Testis (tissue), 3 donors: ENCODE results near the gene ZNF296. TPM values are rescaled to one million over a fixed set of nuclear protein-coding genes. Genes with fewer than 3 reads are reported as not detected.
"Not testable (repeated sequence)": the region's sequence is repeated elsewhere in the genome, so short reads cannot be mapped to it uniquely, and the experiment has no call there.

Experiments used
- DNase-seq: peaks from one replicate; pipeline ENCODE4 v3.0.0-alpha.2; 2019
- H3K27ac ChIP-seq, 2 donors: fragments of 200-600 bp; sonication (generic); one replicate each; pipeline ENCODE4 v1.5.1; 2019
- H3K27me3 ChIP-seq: fragments of 200-600 bp; sonication (generic); one replicate; pipeline ENCODE4 v1.5.1; 2019
- H3K36me3 ChIP-seq: fragments of 200-600 bp; sonication (generic); one replicate; pipeline ENCODE4 v1.5.1; 2017; ENCODE audit warnings: low read depth; ENCODE audit errors: missing control alignments
- H3K4me1 ChIP-seq: fragments of 200-600 bp; sonication (generic); one replicate; pipeline ENCODE4 v1.5.1; 2019
- H3K4me3 ChIP-seq, 2 donors: fragments of 200-600 bp; sonication (generic); one replicate each; pipeline ENCODE4 v1.5.1; 2017 to 2019
- H3K9me3 ChIP-seq: fragments of 200-600 bp; sonication (generic); one replicate; pipeline ENCODE4 v1.5.1; 2017
- POLR2A ChIP-seq: fragments of 450-650 bp; IDR thresholded peaks from one replicate; pipeline ENCODE4 v1.6.1; 2017; ENCODE audit warnings: antibody characterized with exemption, mild to moderate bottlenecking, moderate library complexity
- WGBS, 2 donors: methylation state at CpG; one replicate each; pipeline ENCODE4 v1.1.5; 2018; 5-methylcytosine and 5-hydroxymethylcytosine counted together
- intact Hi-C: fragments of 100-400 bp; cut with DNase I; formaldehyde crosslinking; loops from one replicate; pipeline ENCODE4 v1.15.1; 2023; ENCODE audit warnings: low total_unique reads
- polyA plus RNA-seq: library from polyadenylated mRNA; stranded (reverse); fragments of 350-450 nt; fragmentation: Illumina TruSeq; extraction: RNeasy Lipid Tissue Mini Kit (QIAGEN cat#74804); gene quantifications from one replicate; pipeline ENCODE4 v1.2.3, GENCODE V29; 2014; ENCODE audit warnings: low read depth, low replicate concordance; ENCODE audit not compliant: insufficient read depth
- total RNA-seq, 2 donors: library from RNA; depleted of rRNA; stranded (reverse); fragments of >200 nt; gene quantifications; one replicate each; pipeline ENCODE4 v1.2.3, GENCODE V29; 2016
- TF ChIP-seq, protein P1 (sequence below), 3 experiments: fragments of 450-650 bp in 2 of 3; fragments of 200-600 bp in 1 of 3; sonication (generic) in 1 of 3; IDR thresholded peaks; one replicate each; pipeline ENCODE4 v1.5.1; 2016 to 2019; ENCODE audit warnings: antibody characterized with exemption in 3 of 3, mild to moderate bottlenecking in 2 of 3, moderate library complexity in 1 of 3

Gene ZNF296
- total and polyA plus RNA-seq, 3 donors from 2014 or later = 3.0 to 6.7 (median 5.8) TPM

- Histone ChIP-seq H3K36me3 (no peaks in the 10 kb centered on the region), H3K27me3 (no peaks in the 10 kb centered on the region), H3K4me3 (no peak overlapping the region), H3K27ac (no peak overlapping the region), H3K9me3 (no peaks in the 10 kb centered on the region), H3K4me1 (no peaks in the 10 kb centered on the region)
- TF ChIP-seq POLR2A = no peak
- TF ChIP-seq, protein P1, sequence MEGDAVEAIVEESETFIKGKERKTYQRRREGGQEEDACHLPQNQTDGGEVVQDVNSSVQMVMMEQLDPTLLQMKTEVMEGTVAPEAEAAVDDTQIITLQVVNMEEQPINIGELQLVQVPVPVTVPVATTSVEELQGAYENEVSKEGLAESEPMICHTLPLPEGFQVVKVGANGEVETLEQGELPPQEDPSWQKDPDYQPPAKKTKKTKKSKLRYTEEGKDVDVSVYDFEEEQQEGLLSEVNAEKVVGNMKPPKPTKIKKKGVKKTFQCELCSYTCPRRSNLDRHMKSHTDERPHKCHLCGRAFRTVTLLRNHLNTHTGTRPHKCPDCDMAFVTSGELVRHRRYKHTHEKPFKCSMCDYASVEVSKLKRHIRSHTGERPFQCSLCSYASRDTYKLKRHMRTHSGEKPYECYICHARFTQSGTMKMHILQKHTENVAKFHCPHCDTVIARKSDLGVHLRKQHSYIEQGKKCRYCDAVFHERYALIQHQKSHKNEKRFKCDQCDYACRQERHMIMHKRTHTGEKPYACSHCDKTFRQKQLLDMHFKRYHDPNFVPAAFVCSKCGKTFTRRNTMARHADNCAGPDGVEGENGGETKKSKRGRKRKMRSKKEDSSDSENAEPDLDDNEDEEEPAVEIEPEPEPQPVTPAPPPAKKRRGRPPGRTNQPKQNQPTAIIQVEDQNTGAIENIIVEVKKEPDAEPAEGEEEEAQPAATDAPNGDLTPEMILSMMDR (IDR thresholded peaks at IDR 0.05) = no peak
- intact Hi-C loops = no loop called here
- WGBS, 2 donors = 95 to 96% methylated on average over 11 of the region's 11 CpGs
- DNase-seq = no peak
Measured at GRCh38 chr19:45112111-45112827, 36.0 kb upstream of the ZNF296 start.

GRCh38 chr19:45110851-45111266 is 34.6 kb upstream of the ZNF296 start:
- Histone ChIP-seq H3K9me3 (no peaks in the 10 kb centered on the region), H3K4me3 (no peak overlapping the region), H3K27me3 (no peaks in the 10 kb centered on the region), H3K36me3 (no peaks in the 10 kb centered on the region), H3K27ac (no peak overlapping the region), H3K4me1 (no peaks in the 10 kb centered on the region)
- DNase-seq = no peak
- TF ChIP-seq, protein P1 (IDR thresholded peaks at IDR 0.05) = no peak
- TF ChIP-seq POLR2A = no peak
- intact Hi-C loops = no loop called here
- 77 to 84% methylated on average over 5 of the region's 5 CpGs for WGBS, 2 donors

GRCh38 chr19:45107621-45108150 is 31.4 kb upstream of the ZNF296 start:
- WGBS, 2 donors = 72 to 86% methylated on average over 12 of the region's 12 CpGs
- TF ChIP-seq, protein P1 (IDR thresholded peaks at IDR 0.05) = no peak
- TF ChIP-seq POLR2A = no peak
- no peak for DNase-seq
- Histone ChIP-seq H3K36me3 (no peaks in the 10 kb centered on the region), H3K27ac (no peak overlapping the region), H3K4me1 (peaks cover 14% of the 10 kb centered on the region), H3K4me3 (no peak overlapping the region), H3K27me3 (no peaks in the 10 kb centered on the region), H3K9me3 (no peaks in the 10 kb centered on the region)
- intact Hi-C loops = no loop called here

DNA sequence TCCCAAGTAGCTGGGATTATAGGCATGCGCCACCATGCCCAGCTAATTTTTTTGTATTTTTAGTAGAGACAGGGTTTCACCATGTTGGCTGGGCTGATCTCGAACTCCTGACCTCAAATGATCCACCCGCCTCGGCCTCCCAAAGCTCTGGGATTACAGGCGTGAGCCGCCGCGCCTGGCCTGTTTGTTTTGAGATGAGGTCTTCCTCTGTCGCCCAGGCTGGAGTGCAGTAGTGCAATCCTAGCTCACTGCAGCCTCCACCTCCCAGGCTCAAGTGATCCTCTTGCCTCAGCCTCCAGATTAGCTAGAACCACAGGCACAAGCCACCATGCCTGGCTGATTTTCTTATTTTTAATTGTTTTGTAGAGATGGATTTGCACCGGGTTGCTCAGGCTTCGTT is 30.1 kb upstream of the ZNF296 start:
- WGBS, 2 donors = 92 to 96% methylated on average over 11 of the region's 11 CpGs
- H3K36me3 ChIP-seq, DNase-seq, H3K4me3 ChIP-seq, H3K27ac ChIP-seq, intact Hi-C loops, H3K9me3 ChIP-seq, H3K27me3 ChIP-seq: not testable (repeated sequence)
- H3K4me1 ChIP-seq = peaks cover 25% of the 10 kb centered on the region

- H3K4me3 ChIP-seq = no peak overlapping the region
- H3K9me3 ChIP-seq = no peaks in the 10 kb centered on the region
- DNase-seq = no peak
- H3K27me3 ChIP-seq = no peaks in the 10 kb centered on the region
- no peaks in the 10 kb centered on the region for H3K36me3 ChIP-seq
- no peak overlapping the region for H3K27ac ChIP-seq
- intact Hi-C loops = no loop called here
- TF ChIP-seq, protein P1 (IDR thresholded peaks at IDR 0.05) = no peak
- TF ChIP-seq POLR2A = no peak
- H3K4me1 ChIP-seq = peaks cover 39% of the 10 kb centered on the region
- WGBS, 2 donors = 76 to 85% methylated on average over 12 to 16 of the region's 16 CpGs
Measured at GRCh38 chr19:45104658-45105349, 28.5 kb upstream of the ZNF296 start.
